Measurements from ENCODE around the gene RASGEF1C.

The RASGEF1C gene

DNA sequence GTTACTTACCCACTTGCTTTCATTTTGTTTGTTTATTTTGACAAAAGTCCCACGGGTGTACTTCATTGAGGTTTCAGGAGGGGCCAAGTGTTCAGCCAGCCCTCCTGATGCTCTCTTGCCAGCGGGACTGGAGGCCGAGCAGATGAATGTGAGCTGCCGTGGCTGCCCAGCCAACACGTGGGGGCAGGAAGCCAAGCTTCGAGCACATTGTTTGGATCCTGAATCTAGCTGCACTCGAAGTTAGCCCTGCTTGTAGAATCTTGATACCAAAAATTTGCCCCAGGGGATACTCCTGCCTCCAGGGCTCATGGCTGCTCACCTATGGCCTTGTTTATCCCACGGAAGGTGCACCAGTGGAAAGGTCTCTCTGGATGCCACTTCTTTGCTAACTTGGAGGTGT is 49.3 kb downstream of the RASGEF1C start:
- DNase-seq (ENCODE audit: low read depth): no peak

DNA sequence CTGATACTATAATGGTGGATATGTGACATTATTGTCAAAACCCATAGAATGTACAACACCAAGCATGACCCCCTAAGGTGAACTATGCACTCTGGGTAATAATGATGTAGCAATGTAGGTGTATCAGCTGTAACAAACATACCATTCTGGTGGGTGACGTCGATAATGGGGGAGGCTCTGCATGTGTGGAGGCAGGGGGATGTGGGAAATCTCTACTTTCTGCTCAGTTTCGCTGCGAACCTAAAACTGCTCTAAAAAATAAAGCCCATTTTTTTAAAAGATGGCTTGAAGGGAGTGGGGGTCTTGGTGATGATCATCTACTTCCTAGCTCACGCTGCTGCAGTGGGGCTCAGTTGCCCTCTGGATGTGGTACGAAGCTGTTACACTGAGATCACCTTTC is 51.1 kb downstream of the RASGEF1C start:
- no peak for DNase-seq (ENCODE audit: low read depth)

DNA sequence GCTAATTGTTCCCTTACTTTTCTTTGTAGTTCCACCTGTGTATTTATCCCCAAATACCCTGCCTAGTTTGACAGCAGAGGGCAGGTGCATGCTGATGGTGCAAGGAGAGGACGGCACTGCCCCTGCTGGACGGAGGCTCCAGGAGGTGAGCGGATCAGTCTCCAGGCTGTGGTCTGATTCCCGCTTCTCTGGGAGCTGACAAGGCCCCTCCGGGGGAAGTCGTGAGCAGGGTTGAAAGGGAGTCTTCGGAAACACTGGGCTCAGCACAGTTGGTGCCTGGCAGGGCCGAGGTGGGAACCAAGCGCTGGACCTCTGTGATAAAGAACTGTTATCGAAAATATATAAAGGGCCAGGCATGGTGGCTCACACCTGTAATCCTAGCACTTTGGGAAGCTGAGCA is 52.9 kb downstream of the RASGEF1C start:
- no peak for DNase-seq (ENCODE audit: low read depth)

DNA sequence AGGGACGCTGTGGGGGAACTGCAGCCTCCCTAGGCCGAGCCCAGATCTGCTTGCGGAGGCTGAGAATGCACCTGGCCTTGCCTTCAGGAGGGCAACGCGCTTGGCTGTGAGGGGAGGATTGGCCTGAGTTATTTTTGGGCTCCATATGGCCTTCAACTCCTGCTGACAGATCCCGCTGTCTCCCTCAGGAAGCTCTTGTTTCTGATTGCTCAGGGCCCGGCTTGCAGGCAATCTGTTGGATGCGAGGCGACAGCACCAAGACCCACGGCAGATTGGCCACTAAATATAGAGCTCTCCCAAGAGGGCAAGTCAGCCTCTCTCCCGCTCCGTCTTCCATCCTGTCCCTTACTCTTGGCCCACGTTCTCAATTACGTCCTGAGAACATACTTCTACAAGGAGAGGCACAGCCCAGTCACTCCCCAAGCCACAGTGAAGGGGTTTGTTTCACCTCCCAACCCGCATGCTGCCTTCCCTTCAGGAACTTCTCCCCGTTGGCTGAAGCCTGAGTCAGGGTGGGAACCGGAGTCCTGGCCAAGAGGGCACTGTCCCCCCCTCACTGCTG is 53.6 kb downstream of the RASGEF1C start:
- no peak for DNase-seq (ENCODE audit: low read depth)

DNA sequence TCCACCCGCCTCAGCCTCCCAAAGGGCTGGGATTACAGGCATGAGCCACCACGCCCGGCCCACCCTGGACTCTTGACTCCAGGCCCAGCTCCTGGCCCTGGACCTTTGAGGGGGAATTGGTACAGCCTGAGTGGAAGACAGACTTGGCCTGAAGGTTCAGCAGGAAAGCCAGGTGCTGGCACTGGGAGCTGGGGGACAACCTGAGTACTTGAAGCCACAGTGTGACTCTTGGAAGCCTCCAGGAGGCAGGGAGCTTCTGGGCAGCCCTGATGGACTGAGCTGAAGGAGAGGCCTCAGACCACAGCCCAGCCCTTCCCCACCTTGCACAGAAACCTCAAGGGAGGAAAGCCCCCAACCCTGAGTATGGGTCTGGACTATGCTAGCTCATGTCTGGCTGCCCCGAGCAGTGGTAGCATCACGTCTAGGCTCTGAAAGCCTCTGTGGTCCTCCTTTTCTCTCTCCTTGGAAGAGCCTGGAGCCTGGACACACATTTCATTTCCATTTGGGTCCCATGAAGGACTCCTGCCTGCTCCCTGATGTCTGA is 54.1 kb downstream of the RASGEF1C start:
- no peak for DNase-seq (ENCODE audit: low read depth)

DNA sequence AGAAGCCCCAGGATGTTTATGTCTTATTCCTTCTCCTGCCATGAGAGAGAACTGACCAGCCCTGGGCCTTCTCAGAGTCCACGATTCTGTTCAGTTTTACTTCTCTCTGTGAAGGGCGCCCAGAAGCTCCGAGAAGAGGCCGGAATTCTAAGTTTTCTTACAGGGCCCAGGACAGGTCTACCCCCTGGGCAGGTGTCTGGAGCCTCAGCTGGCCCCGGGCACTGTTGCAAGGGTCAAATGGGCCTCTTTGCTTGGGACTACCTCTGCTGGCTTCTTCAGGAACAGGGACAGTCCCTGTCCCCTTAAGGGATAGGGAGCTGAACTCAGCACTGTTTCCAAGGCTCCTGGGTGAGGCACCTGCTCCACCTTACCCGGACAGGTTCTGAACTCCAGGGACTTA is 55.0 kb downstream of the RASGEF1C start:
- DNase-seq (ENCODE audit: low read depth): no peak

DNA sequence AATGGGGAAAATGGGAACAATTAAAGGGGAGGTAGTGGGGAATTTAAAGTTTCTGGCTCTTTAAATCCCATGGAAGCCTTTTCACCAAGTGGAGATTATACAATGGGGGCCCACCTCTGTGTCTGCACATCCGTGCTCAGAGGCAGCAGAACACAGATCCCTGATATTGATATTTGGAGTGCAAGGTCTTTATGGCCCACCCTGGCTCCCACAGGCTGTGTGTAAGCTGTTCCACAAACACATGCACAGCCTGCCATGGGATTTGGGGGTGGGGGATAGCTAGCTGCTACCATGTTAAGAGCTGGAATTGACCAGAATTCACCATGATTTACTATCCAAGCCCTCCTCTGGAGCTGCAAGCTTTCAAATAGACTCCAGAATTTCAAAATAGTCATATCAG is 55.9 kb downstream of the RASGEF1C start:
- DNase-seq (ENCODE audit: low read depth): no peak

DNA sequence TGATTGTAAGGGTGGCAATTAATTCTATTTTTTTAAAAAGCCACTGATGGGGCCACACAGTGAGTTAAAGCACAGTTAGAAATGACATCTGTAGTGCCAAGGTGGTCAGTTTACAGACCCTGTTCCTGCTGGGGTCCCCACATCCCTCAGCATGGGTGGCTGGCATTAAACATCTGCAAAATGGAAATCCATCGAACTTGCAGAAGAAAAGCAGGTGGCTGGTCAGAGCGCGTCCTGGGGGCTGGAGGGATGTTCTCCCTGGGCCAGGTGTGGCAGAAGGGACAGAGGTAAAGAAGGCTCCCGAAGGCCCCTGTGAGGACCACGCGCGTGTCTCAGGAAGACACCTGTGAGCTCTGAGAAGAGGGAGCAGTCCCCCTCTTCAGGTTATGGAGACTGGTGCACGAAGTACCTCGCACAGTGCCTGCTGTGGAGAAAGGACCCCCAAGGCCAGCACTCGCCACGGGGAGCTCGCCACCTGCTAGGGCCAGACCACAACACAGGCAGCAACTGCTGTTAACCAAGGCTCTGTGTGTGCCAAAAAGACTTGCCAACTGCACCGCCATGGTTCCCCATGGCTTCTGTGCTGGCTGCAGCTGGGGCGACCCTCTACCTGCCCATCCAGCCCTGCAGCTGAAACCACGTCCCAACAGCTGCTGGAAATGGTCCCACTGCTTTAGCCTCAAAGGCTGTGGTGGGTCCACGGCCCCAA is 65.2 kb downstream of the RASGEF1C start:
- DNase-seq (ENCODE audit: low read depth): no peak

DNA sequence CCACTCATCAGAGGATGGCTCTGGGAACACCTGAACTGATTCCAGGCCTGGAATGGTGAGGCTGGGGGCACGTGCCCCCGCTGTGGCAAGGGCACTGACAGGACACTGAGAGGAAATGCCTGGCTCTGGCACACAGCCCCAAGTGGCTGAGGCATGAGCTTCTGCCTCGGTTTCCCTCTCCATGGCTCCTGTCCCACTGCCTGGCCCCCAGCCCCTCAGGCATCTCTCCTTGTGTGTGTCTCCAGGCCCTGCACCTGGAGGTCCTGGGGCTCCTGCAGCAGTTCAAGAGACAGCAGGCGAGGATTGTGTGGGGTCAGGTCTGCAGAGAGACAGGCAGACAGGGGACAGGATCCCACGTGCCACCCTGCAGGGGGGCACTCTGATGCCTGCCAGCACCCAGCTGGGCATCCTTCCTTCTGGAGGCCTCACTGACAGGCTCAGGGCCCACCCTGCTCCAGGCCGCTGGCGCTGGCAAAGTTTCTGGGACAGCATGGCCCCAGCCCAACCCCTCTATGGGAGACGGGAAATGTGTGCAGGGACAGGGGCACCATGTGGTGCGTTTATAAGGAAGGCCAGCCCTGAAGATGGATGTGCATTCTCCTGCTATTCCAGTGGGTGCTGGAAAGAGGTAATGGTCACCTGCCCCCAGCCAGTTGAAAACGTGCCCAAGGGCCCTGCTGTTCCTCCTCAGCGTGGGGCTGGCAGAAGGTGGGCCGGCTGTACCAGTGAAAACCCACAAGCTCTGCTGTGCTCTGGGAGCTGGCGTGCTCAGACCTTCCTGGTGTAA is 66.0 kb downstream of the RASGEF1C start:
- no peak for DNase-seq (ENCODE audit: low read depth)

DNA sequence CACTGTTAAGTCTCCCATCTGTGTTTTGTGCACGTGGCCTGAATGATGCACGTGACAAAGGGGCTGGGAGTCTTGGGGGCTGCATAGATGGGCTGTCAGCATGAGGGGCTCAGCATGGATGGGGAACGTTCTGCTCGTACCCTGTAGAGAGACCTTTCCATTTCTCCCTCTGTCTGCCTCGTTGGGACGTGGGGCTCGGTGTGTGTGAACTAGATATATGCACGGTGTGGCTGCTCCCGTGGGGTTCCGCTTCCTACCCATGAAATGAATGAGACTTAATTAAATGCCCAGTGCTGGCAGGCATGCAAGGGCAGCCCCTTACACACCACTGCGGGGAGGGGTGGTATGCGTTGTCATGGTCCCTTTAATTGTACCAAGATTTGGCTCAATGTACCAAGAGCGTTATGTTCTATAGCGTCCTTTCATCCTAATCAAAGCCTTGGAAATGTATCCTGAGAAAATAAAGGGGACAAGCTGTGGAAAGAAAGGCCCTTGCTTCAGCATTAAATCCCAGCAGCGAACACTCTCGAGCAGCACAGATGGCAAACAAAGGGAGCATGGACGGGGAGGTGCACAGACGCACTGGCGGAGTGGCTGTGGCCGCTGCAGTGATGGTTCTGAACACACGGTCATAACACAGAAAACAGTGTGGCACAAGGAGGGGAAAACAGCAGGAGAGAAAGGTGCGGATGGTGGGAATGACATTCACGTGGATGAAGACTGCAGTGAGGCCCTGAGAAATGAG is 66.8 kb downstream of the RASGEF1C start:
- DNase-seq (ENCODE audit: low read depth): no peak

DNA sequence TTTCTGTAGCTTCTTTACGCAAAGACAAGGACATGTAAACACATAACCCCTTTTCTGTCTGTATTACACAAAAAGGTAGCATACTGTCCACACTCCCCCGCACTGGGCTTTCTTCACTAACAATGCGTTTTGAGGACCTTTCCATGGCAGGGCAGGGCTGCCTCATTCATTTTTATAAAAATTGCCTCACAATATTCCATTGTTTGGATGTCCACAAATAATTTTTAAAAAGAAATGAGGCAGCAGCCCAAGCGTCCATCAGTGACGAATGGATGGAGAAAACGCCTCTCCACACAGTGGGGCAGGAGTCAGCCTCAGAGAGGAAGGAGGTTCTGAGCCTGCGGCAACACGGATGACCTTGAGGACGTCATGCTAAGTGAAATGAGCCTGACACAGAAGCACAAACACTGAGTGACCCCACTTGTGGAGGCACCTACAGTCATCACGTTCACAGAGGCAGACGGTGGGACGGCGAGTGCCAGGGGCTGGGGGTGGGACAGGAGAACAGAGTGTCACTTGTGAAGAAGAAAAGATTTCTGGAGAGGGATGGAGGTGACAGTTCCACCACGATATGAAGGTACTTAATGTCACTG is 67.8 kb downstream of the RASGEF1C start:
- no peak for DNase-seq (ENCODE audit: low read depth)

DNA sequence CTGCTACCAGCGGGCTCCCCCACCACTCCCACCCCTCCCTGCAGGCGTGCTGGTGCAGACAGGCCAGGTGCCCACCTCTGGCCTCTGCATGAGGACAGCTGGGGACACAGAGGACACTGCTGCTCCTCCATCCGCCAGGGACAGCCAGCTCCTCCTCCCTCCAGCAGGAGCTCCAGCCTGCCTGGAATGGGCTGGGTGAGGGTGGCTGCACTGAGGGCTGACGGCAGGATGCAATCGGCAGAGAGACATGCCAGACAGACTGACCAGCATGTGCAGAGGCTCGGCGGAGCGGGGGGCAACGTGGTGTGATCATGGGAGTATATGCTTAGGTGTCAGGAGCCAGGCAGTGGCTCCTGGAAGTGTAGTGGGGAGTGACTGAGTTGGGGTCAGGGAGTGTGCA is 68.4 kb downstream of the RASGEF1C start:
- no peak for DNase-seq (ENCODE audit: low read depth)

DNA sequence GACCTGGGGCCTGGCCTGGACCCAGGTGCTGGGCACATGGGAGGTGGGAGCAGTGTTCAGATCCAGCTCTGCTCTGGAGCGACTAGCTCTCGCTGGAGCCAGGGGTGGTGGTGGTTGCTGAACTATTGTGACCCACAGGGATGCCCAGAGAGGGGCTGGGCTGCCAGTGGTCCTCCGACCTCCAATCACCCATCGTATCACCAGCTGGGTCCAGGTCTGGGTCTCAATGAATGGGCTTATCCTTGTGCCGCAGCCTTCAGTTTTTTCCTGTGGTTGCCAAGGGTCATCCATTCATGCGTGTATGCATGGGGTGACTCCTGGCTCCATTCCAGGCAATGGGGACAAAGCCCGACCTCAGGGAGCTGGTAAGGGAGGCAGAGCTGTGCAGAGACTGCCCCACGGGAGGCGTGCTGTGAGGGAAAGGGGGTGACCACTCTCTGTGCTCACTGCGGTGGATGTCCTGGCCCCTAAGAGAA is 68.9 kb downstream of the RASGEF1C start:
- DNase-seq (ENCODE audit: low read depth): no peak

DNA sequence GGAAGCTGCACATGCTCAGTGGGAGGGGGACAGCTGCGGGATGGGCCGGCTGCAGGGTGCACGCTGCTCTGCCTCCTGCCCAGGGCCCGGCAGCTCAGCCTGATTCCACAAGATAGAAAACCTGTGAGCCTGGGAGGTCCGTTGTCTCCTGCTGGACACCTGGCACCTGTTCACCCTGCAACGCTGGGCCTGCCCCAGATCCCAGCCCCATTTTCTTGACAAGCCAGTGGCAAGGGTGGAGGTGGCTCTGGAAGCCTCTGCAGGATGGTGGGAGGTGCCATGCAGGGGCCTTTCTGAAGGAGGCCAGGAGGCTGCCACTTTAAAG is 69.3 kb downstream of the RASGEF1C start:
- DNase-seq (ENCODE audit: low read depth): no peak

DNA sequence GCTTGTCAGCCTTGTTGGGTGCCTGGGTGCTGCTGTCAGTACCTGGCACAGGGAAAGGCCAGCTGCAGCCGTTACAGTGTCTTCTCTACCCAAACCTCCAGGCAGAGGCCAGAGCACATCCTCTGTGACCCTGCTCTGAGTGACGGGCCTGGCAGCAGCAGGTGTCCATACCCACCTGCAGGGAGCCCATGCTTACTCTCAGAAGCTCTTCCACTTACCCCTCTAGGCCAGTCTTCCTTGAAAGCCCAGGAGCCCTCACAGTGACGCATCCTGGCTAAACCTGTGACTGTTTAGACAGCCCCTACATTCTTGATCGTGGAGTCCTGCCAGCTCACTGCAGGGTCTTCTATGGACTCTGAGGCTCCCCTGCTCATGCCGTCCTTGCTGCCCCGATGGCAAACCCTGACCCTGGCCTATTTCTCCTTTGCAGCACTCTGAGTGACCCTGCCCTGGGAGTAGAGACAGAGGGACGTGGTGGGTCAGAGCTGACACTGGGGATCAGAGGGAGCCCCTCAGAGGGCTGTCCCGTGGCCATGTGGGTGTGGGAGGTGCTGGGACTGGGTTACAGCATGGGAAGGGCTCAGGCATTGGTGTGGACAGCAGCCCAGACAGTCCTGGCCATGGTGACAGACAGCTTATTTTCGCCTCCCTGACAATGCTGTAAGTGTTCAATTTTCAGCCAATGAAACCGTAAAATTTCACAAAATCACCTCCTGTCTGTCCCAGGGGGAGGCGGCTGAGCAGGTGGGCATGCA is 69.9 kb downstream of the RASGEF1C start:
- no peak for DNase-seq (ENCODE audit: low read depth)

DNA sequence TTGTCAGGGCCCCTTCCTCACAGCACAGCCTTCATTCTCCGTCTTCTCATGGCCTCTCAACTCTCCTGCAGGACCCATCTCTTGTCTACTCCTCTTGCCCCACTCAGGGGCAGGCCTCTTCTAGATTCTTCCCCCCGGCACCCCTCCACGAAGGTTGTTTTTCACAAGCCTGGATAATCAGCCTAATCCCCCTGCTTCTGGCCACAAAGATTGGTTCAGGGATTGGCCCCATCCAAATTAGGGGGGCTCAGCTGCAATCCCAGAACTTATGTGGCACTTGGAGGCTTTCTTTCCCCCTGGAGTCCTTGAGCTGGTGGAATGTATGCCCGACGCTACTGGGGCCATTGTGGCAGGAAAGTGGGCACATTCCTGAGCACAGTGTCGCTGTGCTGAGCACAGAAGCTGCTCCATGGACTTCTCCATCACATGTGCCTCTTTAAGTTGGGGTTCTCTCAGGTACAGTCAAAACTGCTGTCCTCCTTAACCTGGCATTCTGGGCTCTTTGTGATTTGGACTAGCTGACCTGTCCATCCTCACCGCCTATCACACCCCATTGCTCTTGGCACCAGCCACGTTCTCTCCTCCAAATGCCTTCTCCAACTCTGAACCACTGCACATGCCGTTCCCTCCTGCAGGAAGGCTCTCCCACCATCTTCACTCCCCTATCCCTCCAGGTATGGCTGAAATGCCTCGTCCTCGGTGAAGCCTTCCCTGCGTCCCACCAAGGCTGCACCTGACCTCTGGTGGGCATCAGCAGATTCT is 70.6 kb downstream of the RASGEF1C start:
- DNase-seq (ENCODE audit: low read depth): no peak

DNA sequence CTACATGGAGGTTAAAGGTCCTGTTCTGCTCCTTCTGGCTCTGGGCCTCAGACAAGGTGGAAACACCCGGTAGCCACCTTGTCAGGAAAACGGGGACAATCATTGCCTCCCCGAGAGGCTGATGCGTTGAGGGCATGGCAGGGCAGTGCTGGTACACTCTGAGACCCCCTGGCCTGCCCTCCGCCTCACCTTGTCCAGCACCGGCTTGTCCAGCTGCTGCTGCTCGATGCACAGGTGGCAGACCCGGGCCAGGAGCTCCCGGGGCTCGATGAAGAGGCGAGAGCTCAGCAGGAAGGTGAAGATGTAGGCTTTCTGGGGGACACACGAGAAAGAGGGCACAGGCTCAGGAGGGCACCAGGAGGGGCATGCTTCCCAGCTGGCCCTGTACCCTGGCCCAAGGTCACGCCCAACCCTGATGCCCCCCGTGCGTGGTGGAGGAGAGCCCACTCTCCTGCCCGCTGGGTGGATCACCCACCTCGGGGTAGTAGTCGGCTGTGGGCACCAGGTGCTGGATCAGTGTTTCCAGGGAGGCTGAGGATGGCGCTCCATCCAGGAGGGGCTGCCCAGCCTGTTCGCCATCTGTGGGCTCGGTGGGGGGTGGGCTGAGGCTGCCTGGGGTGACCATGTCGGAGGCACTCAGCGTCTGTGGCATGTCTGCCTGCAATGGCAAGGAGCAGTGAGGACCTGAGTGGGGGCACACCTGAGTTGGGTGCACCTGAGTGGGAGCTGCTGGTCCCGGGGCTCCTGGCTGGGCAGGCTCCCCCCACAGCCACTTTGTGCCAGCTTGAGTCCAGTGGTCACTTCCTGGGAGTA is 71.4 kb downstream of the RASGEF1C start:
- no peak for DNase-seq (ENCODE audit: low read depth)

DNA sequence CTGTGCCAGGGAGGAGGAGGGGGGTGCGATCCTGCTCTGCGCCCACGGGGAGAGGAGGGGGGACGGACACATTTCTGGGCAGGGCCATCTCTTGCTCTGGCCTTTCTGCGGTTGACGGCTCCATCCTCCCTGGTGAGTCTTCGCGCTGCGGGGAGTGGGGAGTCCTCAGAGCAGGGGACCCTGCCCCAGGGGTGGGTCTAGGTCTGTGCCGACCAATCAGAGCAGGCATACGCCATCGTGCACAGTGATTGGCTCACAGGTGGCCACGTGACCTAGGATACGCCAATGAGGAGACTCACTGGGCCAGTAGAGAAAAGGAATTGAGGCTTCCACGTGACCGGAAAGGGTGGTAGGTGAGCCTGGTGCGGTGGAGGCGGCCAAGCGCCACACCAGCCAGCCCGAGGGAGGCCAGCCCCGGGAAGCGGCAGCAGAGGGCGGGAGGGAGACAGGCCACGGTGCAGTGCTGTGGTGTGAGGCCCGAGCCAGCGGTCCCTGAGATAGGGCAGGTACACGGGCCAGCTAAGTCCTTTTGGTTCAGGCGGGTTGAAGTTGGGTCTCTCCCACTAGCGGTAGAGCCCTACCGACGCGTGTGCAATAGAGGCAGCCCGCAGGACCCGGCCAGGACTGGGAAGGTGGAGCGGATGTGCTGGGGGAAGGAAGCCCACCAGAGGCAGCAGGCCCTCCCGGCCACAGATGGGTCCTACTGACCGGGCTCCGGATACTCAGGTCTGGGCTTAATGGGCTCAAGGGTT is 72.2 kb downstream of the RASGEF1C start:
- DNase-seq (ENCODE audit: low read depth): no peak

All from stimulated activated CD4-positive, alpha-beta T cell treated with anti-CD3 and anti-CD28 coated beads, Interleukin-2, amount 100 ng/mL, for 4 hours (primary cell).